ENCODE measurements around the gene SNRNP48.

Gene SNRNP48

GRCh38 chr6:7604003-7604402, 14.0 kb downstream of the SNRNP48 start:
- DNase-seq, result no peak

GRCh38 chr6:7604506-7604905, 14.5 kb downstream of the SNRNP48 start:
- no peak for DNase-seq

GRCh38 chr6:7615611-7616383, 25.8 kb downstream of the SNRNP48 start:
- DNase-seq, result peak; percentile 86

- no peak for DNase-seq
These were observed 28.1 kb downstream of the SNRNP48 start for GRCh38 chr6:7617801-7618764.

- no peak for DNase-seq
These were observed 31.8 kb downstream of the SNRNP48 start for GRCh38 chr6:7621761-7622160.

- DNase-seq, result peak; percentile 73
These were observed 35.1 kb downstream of the SNRNP48 start for GRCh38 chr6:7624796-7625710.

GRCh38 chr6:7628479-7628878, 38.5 kb downstream of the SNRNP48 start:
- no peak for DNase-seq

GRCh38 chr6:7628909-7629308, 38.9 kb downstream of the SNRNP48 start:
- DNase-seq, result no peak

- no peak for DNase-seq
These were observed 39.3 kb downstream of the SNRNP48 start for GRCh38 chr6:7629321-7629720.

- no peak for DNase-seq
These were observed 40.8 kb downstream of the SNRNP48 start for GRCh38 chr6:7630792-7631191.

- no peak for DNase-seq
These were observed 41.5 kb downstream of the SNRNP48 start for GRCh38 chr6:7631466-7631865.

- no peak for DNase-seq
These were observed 42.7 kb downstream of the SNRNP48 start for GRCh38 chr6:7632501-7633290.

GRCh38 chr6:7633361-7633760, 43.4 kb downstream of the SNRNP48 start:
- no peak for DNase-seq

GRCh38 chr6:7636151-7636550, 46.2 kb downstream of the SNRNP48 start:
- no peak for DNase-seq

GRCh38 chr6:7637533-7637932, 47.5 kb downstream of the SNRNP48 start:
- no peak for DNase-seq

- DNase-seq, result no peak
These were observed 49.4 kb downstream of the SNRNP48 start for GRCh38 chr6:7639427-7639826.

GRCh38 chr6:7640016-7640415, 50.0 kb downstream of the SNRNP48 start:
- no peak for DNase-seq

- no peak for DNase-seq
These were observed 50.9 kb downstream of the SNRNP48 start for GRCh38 chr6:7640607-7641577.

GRCh38 chr6:7642791-7643190, 52.8 kb downstream of the SNRNP48 start:
- no peak for DNase-seq

GRCh38 chr6:7644417-7644816, 54.4 kb downstream of the SNRNP48 start:
- no peak for DNase-seq

- DNase-seq, result no peak
These were observed 56.4 kb downstream of the SNRNP48 start for GRCh38 chr6:7646394-7646793.
